ENCODE data around the gene SYTL3. TPM values are rescaled to one million over a fixed set of nuclear protein-coding genes. Genes with fewer than 3 reads are reported as not detected.
A peak's percentile ranks its signal among the peaks of the same experiment; 100 is the strongest.

The SYTL3 gene
- polyA plus RNA-seq, 1 donor (not counting 4 experiments of a cell fraction or from before 2014, with no cell fraction given), result 1.4 TPM

GRCh38 chr6:158629367-158630221 lies 20.3 kb upstream of the SYTL3 start:
- no peaks in the 10 kb centered on the region for H3K9me1 ChIP-seq (ENCODE audit: control insufficient read depth, extremely low read depth, insufficient read depth, low read length)
- H2AFZ ChIP-seq (ENCODE audit: control insufficient read depth, low read length), result no peak overlapping the region
- H3K4me3 ChIP-seq (ENCODE audit: control insufficient read depth in 2 of 3, extremely low read depth in 1 of 3, insufficient read depth in 2 of 3, low read depth in 1 of 3, low read length in 3 of 3), result no peak overlapping the region
- no peak overlapping the region for H3K4me2 ChIP-seq (ENCODE audit: control insufficient read depth, extremely low read depth, insufficient read depth, low read depth, low read length)
- no peak for DNase-seq (ENCODE audit: low read depth, low spot score)
- H3K27ac ChIP-seq (ENCODE audit: control insufficient read depth, insufficient read depth, low read length), result no peak overlapping the region
- no peaks in the 10 kb centered on the region for H4K20me1 ChIP-seq (ENCODE audit: control insufficient read depth, extremely low read depth, insufficient read depth, low read length)
- FAIRE-seq, result no peak
- TF ChIP-seq CTCF (optimal IDR thresholded peaks at IDR 0.05 in 1 of 3, IDR thresholded peaks at IDR 0.05 in 1 of 3, conservative IDR thresholded peaks at IDR 0.05 in 1 of 3; ENCODE audit: extremely low read depth in 1 of 3, insufficient read depth in 2 of 3, low read length in 3 of 3) (peak in 2 of 3 experiments; percentile 11 to 34), EZH2 (IDR thresholded peaks at IDR 0.05; ENCODE audit: low read length) (no peak)
- H3K36me3 ChIP-seq (ENCODE audit: control insufficient read depth in 2 of 2, extremely low read depth in 1 of 2, insufficient read depth in 2 of 2, low read length in 2 of 2), result peaks cover 22 to 32% of the 10 kb centered on the region in 2 experiments
- no peak overlapping the region for H3K9ac ChIP-seq (ENCODE audit: control insufficient read depth, extremely low read depth, insufficient read depth, low read length)
- H3K9me3 ChIP-seq (ENCODE audit: control insufficient read depth, low read depth, low read length), result no peaks in the 10 kb centered on the region
- no peaks in the 10 kb centered on the region for H3K27me3 ChIP-seq (ENCODE audit: control insufficient read depth, extremely low read depth, insufficient read depth, low read length)
- peaks cover 3% of the 10 kb centered on the region for H3K79me2 ChIP-seq (ENCODE audit: control insufficient read depth, insufficient read depth, low read length)
- peaks cover 11% of the 10 kb centered on the region for H3K4me1 ChIP-seq (ENCODE audit: control insufficient read depth, extremely low read depth, insufficient read depth, low read length)
- dilution Hi-C loops (cut with MboI; ENCODE audit: extremely low pct_ligation_motif_present, low sequenced_read_pairs), result no loop called here

- peak overlapping the region; percentile 39 for H3K27ac ChIP-seq (ENCODE audit: control insufficient read depth, insufficient read depth, low read length)
- H3K9me3 ChIP-seq (ENCODE audit: control insufficient read depth, low read depth, low read length), result no peaks in the 10 kb centered on the region
- peaks cover 11% of the 10 kb centered on the region for H3K4me1 ChIP-seq (ENCODE audit: control insufficient read depth, extremely low read depth, insufficient read depth, low read length)
- H3K4me3 ChIP-seq (ENCODE audit: control insufficient read depth in 2 of 3, extremely low read depth in 1 of 3, insufficient read depth in 2 of 3, low read depth in 1 of 3, low read length in 3 of 3), result no peak overlapping the region
- dilution Hi-C loops (cut with MboI; ENCODE audit: extremely low pct_ligation_motif_present, low sequenced_read_pairs), result no loop called here
- FAIRE-seq, result peak; percentile 86
- no peak for DNase-seq (ENCODE audit: low read depth, low spot score)
- H3K27me3 ChIP-seq (ENCODE audit: control insufficient read depth, extremely low read depth, insufficient read depth, low read length), result no peaks in the 10 kb centered on the region
- H3K36me3 ChIP-seq (ENCODE audit: control insufficient read depth in 2 of 2, extremely low read depth in 1 of 2, insufficient read depth in 2 of 2, low read length in 2 of 2), result peaks cover 17 to 23% of the 10 kb centered on the region in 2 experiments
- H3K9ac ChIP-seq (ENCODE audit: control insufficient read depth, extremely low read depth, insufficient read depth, low read length), result no peak overlapping the region
- H4K20me1 ChIP-seq (ENCODE audit: control insufficient read depth, extremely low read depth, insufficient read depth, low read length), result no peaks in the 10 kb centered on the region
- H2AFZ ChIP-seq (ENCODE audit: control insufficient read depth, low read length), result no peak overlapping the region
- no peaks in the 10 kb centered on the region for H3K9me1 ChIP-seq (ENCODE audit: control insufficient read depth, extremely low read depth, insufficient read depth, low read length)
- TF ChIP-seq CTCF (optimal IDR thresholded peaks at IDR 0.05 in 1 of 3, IDR thresholded peaks at IDR 0.05 in 1 of 3, conservative IDR thresholded peaks at IDR 0.05 in 1 of 3; ENCODE audit: extremely low read depth in 1 of 3, insufficient read depth in 2 of 3, low read length in 3 of 3), result peak in 1 of 3 experiments; percentile 28
- TF ChIP-seq EZH2 (IDR thresholded peaks at IDR 0.05; ENCODE audit: low read length), result no peak
- peaks cover 3% of the 10 kb centered on the region for H3K79me2 ChIP-seq (ENCODE audit: control insufficient read depth, insufficient read depth, low read length)
- H3K4me2 ChIP-seq (ENCODE audit: control insufficient read depth, extremely low read depth, insufficient read depth, low read depth, low read length), result peak overlapping the region; percentile 13
Observed at GRCh38 chr6:158630938-158631616, 18.8 kb upstream of the SYTL3 start.

Measured in keratinocyte (primary cell).